HepG2 (cell line): ENCODE results near the gene FOXN3.

Source experiments
- ELF3 ChIP-seq: IDR thresholded peaks from 2 replicates; pipeline ENCODE4 v1.6.1; 2016; ENCODE audit warnings: missing genetic modification reagents, missing compliant biosample characterization
- EZH2 ChIP-seq: conservative IDR thresholded peaks from 2 replicates; pipeline ENCODE4 v1.6.1; 2012; ENCODE audit warnings: mild to moderate bottlenecking, low read depth, low read length, moderate library complexity
- GABPA ChIP-seq, 2 experiments: IDR thresholded peaks; 2 replicates each; pipeline ENCODE4 v1.6.1; 2011 to 2016; ENCODE audit warnings: low read depth in 2 of 2, low read length in 1 of 2, missing biosample characterization in 1 of 2, missing genetic modification characterization in 1 of 2
- MXI1 ChIP-seq: IDR thresholded peaks from 3 replicates; pipeline ENCODE4 v1.6.1; 2012; ENCODE audit warnings: low read depth, low read length, inconsistent platforms, borderline replicate concordance
- RAD51 ChIP-seq: fragments of 450-650 bp; IDR thresholded peaks from 2 replicates; pipeline ENCODE4 v1.6.1; 2016; ENCODE audit warnings: borderline replicate concordance
- SRSF9 ChIP-seq: fragments of 200-400 bp; formaldehyde crosslinking; IDR thresholded peaks from 2 replicates; pipeline ENCODE4 v1.6.1; 2018; ENCODE audit warnings: borderline replicate concordance, mild to moderate bottlenecking, low read depth, low read length; ENCODE audit not compliant: insufficient read depth, poor library complexity, severe bottlenecking
- STAT5B ChIP-seq: sonication (generic); formaldehyde crosslinking; IDR thresholded peaks from 2 replicates; pipeline ENCODE4 v1.4.0; 2020; ENCODE audit warnings: missing genetic modification reagents
- ZFP1 ChIP-seq: IDR thresholded peaks from 2 replicates; pipeline ENCODE4 v1.6.1; 2016
- TF ChIP-seq, protein P1 (sequence below): sonication (generic); formaldehyde crosslinking; IDR thresholded peaks from 2 replicates; pipeline ENCODE4 v1.4.0; 2020; ENCODE audit warnings: missing genetic modification reagents
- TF ChIP-seq, protein P2 (sequence below): sonication (generic); formaldehyde crosslinking; IDR thresholded peaks from 2 replicates; pipeline ENCODE4 v1.5.0; 2020; ENCODE audit warnings: mild to moderate bottlenecking, missing genetic modification reagents, moderate library complexity
- TF ChIP-seq, protein P3 (sequence below): sonication (generic); formaldehyde crosslinking; IDR thresholded peaks from 2 replicates; pipeline ENCODE4 v1.8.0; 2022; ENCODE audit warnings: mild to moderate bottlenecking, missing genetic modification reagents
- TF ChIP-seq, protein P4 (sequence below): sonication (generic); formaldehyde crosslinking; IDR thresholded peaks from one replicate; pipeline ENCODE4 v1.5.1; 2020; ENCODE audit warnings: mild to moderate bottlenecking, missing genetic modification reagents; ENCODE audit errors: not compliant biosample characterization

DNA sequence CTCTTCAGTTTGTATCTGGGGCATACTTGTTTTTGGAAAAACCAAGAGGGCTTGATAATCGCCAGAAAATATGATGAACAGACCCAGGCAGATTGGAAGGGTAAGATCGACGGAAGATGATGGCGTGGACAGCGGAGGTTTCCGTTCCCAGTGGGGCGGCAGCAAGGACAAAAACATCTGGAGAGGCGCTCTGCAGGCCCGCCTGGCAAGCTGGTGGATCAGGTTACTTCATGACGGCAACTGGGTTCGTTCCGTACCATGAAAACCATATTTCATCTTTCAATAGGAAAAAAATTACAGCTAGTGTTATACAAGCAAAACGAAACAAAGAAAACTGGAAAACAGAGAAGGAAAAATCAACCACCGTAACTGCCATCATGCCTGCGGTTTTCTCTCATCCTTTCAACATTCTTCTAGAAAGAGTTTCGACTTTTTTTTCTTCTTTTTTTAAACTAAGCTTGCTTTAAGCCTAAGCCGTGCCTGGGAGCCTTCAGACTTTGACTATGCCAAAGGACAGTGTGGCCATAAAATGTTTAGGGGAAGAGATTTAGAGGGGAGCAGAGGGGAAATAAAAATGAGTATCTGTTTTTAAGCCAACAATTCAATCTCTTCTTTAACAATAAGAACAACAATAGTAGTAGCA lies 210.5 kb downstream of the FOXN3 start:
- TF ChIP-seq MXI1 (no peak), SRSF9 (no peak), GABPA (IDR thresholded peaks at IDR 0.05; ENCODE audit: low read depth, low read length) (no peak), GABPA (CRISPR knock-in tag; IDR thresholded peaks at IDR 0.05; ENCODE audit: low read depth) (no peak), EZH2 (no peak), ELF3 (no peak), ZFP1 (CRISPR knock-in tag) (no peak), RAD51 (no peak), STAT5B (CRISPR knock-in tag) (no peak)
- TF ChIP-seq, protein P1, sequence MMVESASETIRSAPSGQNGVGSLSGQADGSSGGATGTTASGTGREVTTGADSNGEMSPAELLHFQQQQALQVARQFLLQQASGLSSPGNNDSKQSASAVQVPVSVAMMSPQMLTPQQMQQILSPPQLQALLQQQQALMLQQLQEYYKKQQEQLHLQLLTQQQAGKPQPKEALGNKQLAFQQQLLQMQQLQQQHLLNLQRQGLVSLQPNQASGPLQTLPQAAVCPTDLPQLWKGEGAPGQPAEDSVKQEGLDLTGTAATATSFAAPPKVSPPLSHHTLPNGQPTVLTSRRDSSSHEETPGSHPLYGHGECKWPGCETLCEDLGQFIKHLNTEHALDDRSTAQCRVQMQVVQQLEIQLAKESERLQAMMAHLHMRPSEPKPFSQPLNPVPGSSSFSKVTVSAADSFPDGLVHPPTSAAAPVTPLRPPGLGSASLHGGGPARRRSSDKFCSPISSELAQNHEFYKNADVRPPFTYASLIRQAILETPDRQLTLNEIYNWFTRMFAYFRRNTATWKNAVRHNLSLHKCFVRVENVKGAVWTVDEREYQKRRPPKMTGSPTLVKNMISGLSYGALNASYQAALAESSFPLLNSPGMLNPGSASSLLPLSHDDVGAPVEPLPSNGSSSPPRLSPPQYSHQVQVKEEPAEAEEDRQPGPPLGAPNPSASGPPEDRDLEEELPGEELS: no peak
- TF ChIP-seq, protein P2, sequence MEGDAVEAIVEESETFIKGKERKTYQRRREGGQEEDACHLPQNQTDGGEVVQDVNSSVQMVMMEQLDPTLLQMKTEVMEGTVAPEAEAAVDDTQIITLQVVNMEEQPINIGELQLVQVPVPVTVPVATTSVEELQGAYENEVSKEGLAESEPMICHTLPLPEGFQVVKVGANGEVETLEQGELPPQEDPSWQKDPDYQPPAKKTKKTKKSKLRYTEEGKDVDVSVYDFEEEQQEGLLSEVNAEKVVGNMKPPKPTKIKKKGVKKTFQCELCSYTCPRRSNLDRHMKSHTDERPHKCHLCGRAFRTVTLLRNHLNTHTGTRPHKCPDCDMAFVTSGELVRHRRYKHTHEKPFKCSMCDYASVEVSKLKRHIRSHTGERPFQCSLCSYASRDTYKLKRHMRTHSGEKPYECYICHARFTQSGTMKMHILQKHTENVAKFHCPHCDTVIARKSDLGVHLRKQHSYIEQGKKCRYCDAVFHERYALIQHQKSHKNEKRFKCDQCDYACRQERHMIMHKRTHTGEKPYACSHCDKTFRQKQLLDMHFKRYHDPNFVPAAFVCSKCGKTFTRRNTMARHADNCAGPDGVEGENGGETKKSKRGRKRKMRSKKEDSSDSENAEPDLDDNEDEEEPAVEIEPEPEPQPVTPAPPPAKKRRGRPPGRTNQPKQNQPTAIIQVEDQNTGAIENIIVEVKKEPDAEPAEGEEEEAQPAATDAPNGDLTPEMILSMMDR: no peak
- TF ChIP-seq, protein P3, sequence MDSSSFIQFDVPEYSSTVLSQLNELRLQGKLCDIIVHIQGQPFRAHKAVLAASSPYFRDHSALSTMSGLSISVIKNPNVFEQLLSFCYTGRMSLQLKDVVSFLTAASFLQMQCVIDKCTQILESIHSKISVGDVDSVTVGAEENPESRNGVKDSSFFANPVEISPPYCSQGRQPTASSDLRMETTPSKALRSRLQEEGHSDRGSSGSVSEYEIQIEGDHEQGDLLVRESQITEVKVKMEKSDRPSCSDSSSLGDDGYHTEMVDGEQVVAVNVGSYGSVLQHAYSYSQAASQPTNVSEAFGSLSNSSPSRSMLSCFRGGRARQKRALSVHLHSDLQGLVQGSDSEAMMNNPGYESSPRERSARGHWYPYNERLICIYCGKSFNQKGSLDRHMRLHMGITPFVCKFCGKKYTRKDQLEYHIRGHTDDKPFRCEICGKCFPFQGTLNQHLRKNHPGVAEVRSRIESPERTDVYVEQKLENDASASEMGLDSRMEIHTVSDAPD (CRISPR knock-in tag): no peak
- TF ChIP-seq, protein P4, sequence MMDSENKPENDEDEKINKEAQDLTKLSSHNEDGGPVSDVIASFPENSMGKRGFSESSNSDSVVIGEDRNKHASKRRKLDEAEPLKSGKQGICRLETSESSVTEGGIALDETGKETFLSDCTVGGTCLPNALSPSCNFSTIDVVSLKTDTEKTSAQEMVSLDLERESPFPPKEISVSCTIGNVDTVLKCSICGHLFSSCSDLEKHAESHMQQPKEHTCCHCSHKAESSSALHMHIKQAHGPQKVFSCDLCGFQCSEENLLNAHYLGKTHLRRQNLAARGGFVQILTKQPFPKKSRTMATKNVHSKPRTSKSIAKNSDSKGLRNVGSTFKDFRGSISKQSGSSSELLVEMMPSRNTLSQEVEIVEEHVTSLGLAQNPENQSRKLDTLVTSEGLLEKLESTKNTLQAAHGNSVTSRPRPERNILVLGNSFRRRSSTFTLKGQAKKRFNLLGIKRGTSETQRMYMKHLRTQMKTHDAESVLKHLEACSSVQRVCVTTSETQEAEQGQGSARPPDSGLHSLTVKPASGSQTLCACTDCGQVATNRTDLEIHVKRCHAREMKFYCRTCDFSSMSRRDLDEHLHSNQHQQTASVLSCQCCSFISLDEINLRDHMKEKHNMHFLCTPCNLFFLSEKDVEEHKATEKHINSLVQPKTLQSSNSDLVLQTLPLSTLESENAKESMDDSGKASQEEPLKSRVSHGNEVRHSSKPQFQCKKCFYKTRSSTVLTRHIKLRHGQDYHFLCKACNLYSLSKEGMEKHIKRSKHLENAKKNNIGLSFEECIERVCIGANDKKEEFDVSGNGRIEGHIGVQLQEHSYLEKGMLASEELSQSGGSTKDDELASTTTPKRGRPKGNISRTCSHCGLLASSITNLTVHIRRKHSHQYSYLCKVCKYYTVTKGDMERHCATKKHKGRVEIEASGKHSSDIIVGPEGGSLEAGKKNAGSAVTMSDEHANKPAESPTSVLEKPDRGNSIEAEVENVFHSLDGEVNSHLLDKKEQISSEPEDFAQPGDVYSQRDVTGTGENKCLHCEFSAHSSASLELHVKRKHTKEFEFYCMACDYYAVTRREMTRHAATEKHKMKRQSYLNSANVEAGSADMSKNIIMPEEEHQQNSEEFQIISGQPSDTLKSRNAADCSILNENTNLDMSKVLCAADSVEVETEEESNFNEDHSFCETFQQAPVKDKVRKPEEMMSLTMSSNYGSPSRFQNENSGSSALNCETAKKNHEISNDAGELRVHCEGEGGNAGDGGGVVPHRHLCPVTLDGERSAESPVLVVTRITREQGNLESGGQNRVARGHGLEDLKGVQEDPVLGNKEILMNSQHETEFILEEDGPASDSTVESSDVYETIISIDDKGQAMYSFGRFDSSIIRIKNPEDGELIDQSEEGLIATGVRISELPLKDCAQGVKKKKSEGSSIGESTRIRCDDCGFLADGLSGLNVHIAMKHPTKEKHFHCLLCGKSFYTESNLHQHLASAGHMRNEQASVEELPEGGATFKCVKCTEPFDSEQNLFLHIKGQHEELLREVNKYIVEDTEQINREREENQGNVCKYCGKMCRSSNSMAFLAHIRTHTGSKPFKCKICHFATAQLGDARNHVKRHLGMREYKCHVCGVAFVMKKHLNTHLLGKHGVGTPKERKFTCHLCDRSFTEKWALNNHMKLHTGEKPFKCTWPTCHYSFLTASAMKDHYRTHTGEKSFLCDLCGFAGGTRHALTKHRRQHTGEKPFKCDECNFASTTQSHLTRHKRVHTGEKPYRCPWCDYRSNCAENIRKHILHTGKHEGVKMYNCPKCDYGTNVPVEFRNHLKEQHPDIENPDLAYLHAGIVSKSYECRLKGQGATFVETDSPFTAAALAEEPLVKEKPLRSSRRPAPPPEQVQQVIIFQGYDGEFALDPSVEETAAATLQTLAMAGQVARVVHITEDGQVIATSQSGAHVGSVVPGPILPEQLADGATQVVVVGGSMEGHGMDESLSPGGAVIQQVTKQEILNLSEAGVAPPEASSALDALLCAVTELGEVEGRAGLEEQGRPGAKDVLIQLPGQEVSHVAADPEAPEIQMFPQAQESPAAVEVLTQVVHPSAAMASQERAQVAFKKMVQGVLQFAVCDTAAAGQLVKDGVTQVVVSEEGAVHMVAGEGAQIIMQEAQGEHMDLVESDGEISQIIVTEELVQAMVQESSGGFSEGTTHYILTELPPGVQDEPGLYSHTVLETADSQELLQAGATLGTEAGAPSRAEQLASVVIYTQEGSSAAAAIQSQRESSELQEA (CRISPR knock-in tag): no peak
